Subcutaneous adipose tissue (tissue), 4 donors: ENCODE data around the gene AARS2. TPM values are rescaled to one million over a fixed set of nuclear protein-coding genes. Genes with fewer than 3 reads are reported as not detected.

ENCODE experiments used
- total RNA-seq, 4 donors: library from RNA; depleted of rRNA; stranded (reverse); fragments of >200 nt; gene quantifications; one replicate each; pipeline ENCODE4 v1.1.0, GENCODE V29; 2016
- TF ChIP-seq, protein P1 (sequence below): fragments of 450-650 bp; IDR thresholded peaks from one replicate; pipeline ENCODE4 v1.5.1; 2016; ENCODE audit warnings: low read depth, mild to moderate bottlenecking, control low read depth, antibody characterized with exemption, moderate library complexity

The AARS2 gene
- total RNA-seq, 4 donors from 2014 or later = 3.8 to 12.1 (median 6.6) TPM

DNA sequence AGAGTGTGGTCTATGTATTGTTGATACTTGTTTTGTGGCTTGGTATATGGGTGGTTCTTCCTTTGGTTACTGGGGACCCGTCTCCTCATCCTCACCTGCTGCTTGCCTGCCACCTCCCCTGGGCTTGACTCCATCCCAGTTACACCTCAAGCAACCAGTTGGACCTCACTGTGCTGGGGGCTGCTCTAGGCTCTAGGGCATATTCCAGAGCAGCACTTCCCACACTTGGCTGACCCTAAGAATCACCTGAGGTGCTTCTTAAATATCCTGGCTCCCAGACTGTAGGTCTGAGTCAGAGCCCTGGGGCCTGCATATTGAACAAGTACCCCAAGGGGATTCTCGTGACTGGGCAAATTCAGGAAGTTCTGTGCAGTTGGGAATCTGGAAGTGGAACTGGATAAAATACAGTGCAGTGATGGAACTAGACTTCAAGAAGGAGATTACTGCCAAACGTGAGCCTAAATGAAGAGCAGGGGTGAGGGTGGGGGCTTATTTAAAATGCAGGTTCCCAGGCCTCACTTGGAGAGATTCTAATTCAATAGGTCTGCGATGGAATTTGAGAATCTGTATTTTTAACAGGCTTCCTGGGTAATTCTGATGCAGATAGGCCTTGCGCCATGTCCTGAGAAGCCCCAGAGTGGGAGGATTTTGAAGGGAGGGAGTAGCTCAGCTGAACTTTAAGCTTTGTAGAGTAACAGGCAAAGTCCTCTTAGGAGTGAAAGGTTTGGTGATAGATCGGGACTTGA, 36.9 kb upstream of the AARS2 start:
- TF ChIP-seq, protein P1, sequence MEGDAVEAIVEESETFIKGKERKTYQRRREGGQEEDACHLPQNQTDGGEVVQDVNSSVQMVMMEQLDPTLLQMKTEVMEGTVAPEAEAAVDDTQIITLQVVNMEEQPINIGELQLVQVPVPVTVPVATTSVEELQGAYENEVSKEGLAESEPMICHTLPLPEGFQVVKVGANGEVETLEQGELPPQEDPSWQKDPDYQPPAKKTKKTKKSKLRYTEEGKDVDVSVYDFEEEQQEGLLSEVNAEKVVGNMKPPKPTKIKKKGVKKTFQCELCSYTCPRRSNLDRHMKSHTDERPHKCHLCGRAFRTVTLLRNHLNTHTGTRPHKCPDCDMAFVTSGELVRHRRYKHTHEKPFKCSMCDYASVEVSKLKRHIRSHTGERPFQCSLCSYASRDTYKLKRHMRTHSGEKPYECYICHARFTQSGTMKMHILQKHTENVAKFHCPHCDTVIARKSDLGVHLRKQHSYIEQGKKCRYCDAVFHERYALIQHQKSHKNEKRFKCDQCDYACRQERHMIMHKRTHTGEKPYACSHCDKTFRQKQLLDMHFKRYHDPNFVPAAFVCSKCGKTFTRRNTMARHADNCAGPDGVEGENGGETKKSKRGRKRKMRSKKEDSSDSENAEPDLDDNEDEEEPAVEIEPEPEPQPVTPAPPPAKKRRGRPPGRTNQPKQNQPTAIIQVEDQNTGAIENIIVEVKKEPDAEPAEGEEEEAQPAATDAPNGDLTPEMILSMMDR = no peak

DNA sequence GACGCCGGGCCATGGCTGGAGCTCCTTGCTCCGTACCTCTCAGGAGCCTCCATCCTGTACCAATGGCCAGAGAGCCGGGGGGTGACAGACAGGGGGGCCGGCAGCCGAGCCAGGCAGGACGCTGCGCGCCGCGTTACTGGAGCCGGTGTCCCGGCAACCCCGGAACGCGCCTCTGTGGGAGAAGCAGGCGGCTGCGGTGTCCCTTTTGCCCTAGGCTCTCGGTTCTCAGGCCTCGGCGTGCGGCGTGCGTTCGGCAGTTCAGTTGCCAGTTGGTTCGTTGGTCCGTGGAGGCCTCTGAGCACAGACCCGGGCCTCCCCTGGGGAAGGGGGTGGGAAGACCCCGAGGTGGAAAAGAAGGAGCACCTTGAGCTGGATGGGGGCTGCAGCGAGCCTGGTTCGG, 29.3 kb upstream of the AARS2 start, which contains the start of gene SPATS1:
Gene SPATS1, plus strand, starts transcription at position 162 of the 400 bp plus-strand sequence. CDS start 446 bp downstream, outside the sequence.
- TF ChIP-seq, protein P1 = no peak

DNA sequence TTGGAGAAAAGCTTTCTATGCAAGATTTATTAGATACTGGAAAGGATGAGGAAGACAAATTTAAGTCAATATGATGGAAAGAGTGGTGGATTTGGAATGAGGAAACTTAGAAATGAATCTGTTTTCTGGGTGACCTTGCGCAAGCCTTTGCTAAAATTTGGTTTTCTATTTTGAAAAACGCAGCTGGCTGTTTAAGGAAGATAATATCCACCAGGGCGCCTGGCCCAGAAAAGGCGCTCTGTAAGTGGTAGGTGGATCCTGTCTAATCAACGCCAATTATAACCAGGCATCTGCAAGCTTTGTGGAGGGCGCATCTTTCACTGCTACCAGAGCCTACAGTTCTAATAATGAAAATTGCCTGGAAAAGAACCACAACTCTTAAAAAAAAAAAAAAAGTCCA, 28.9 kb upstream of the AARS2 start:
- TF ChIP-seq, protein P1 = no peak

DNA sequence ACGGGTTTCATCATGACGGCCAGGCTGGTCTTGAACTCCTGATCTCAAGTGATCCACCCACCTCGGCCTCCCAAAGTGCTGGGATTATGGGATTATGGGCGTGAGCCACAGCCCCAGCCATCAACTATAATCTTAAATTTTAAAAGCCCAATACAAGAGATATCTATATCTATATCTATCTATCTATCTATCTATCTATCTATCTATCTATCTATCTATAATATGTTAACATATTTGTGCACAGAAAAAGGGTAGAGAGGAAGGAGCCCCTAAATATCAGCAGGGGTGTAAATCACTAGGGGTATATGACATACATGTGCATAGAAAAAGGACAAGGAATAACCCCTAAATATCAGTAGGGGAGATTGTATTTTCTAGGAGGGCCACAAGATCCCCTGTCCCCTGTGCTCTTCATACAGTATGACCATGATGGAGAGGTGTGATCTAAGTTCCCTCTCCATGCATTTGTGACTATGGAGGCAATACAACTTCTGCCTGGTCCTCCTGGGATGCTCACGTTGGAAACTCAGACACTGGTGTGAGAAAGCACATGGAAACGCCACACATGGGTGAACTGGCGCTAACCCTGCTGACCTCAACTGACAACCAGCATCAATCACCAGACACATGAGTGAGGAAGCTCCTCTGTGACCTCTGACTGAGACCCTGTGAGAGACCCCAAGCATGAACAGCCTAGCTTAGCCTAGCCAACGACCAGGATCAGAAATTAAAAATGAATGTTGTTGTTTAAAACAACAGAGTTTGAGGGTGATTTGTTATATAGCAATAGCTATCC, 28.1 kb upstream of the AARS2 start:
- TF ChIP-seq, protein P1 = no peak

DNA sequence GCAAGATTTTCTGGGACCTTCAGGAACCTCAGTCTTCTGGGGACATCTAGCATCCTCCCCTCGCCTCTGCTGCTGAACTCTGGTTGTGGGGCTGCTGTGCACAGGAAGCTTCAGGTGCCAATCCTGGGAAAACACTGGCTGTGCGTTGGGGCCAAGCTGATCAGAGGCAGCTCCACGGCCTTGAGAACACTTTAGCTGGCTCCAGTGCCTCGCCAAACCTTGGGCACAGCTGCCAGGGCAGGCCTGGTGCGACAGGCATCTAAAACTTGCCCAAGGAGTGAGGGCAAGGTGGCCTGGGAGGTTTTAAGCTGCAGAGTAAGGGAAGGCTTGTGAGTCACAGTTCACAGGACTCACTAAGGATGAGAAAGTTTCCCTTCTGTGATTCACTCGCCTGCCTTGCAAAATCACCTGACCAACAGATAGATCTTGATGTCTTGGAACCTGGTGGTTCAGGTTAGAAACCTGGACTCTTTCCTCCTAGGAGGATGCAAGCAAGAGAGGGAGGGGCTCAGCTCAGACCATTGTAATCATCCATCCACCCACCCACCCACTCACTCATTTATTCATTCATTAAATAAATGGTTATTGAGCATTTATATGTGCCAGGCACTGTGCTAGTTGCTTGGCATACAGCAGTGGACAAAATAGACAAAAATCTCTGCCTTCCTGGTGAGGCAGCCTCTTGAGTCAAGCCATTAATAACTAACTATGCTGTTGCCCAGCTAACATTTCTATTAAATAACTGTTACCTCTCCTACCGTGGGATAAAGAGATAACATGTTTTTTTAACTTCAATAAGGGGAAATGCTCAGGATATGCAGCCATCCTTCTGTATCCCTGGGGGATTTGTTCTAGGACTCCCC, 26.8 kb upstream of the AARS2 start:
- TF ChIP-seq, protein P1 = no peak

DNA sequence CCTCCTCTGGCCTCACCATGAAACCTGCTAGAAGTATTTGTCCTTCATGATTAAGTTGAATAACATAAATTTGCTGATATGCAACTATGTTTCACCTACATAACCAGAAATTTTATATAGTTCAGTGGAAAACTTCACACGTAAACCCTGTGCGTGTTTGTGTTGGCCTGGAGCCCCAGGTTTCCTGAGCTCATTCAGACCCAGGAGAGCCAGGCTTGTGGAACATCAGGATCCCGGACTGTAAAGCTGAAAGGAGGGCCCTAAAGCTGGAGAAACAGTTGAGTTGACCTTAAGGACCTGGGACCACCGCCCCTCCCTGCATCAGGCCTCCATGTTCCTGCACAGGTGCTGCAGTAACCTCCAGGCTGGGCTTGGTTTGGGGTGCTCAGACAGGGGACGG, 26.2 kb upstream of the AARS2 start:
- TF ChIP-seq, protein P1 = no peak
